ENCODE results near the gene FPR2.
A peak's percentile ranks its signal among the peaks of the same experiment; 100 is the strongest.
"Not testable (repeated sequence)": the region's sequence is repeated elsewhere in the genome, so short reads cannot be mapped to it uniquely, and the experiment has no call there.

Gene FPR2

DNA sequence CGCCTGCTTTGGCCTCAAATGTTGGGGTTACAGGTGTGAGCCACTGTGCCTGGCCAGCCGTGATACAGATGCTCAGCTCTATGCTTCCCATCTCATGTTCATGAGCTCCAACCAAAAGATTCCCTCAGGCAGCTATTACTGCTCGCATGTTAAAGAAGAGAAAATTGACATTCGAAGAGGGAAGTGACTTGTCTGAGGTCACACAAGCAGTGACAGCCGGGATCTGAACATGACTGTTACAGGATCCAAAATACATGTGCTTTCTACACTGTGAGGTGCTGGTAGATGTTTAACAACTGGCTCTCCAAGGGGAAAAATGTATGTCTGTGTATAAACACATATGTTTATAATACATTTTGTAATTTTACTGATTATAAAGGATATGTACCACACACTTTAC, 20.6 kb upstream of the FPR2 start:
- no peak for DNase-seq

DNA sequence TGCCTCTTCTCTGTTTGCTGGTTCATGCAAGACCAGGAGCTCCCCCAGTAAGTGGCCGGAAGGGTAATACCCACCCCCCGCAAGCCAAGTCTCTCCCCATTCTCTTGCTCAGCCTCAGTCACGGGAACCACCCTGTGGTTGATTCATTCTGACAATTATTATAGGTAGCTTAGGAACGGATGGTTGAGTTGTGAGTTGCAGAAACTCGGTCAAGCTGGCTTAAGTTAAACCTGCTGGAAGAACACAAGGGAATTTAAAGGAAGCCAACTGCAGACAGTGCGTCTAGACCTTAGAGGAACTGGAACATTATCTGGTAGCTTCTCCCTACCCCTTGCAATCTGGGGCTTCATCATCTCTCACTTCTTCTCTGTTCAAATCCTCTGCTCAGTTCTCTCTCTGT, 18.2 kb upstream of the FPR2 start:
- no peak for DNase-seq

DNA sequence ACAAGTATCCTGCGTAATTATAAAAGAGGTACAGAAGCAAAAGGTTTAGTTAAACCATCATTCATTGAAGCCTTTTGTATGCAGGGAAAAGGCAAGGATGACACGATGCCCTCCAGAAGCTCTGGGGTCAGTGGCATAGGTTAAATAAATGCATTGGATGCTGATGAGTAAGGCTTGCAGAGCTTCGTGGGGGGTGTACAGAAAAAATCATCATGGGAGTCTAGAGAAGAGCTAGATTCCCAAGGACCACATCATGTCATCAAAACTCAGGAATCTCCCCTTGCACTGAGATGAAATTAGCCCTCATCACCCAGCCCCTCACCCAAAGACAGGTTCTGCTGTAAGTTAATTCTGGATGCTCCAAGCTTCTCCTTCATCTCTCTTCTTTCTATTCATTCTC, 17.6 kb upstream of the FPR2 start:
- no peak for DNase-seq

DNA sequence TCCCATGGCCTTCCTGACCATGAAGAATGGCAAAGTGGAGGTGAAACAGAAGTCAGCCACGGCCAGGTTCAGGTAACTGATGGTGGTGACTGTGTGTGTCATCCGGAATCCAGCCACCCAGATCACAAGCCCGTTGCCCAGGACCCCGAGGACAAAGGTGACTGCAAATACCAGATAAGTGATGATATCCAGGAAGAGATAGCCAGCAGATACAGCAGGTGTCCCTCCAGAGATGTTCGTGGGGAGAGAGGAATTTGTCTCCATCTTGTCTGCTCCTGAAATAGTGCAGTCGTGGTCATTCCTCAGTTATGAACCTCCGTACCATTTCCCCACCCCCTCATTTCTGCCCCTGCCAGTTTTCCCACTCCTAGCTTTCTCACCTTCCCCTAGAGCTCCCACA, 14.2 kb upstream of the FPR2 start:
- no peak for DNase-seq

DNA sequence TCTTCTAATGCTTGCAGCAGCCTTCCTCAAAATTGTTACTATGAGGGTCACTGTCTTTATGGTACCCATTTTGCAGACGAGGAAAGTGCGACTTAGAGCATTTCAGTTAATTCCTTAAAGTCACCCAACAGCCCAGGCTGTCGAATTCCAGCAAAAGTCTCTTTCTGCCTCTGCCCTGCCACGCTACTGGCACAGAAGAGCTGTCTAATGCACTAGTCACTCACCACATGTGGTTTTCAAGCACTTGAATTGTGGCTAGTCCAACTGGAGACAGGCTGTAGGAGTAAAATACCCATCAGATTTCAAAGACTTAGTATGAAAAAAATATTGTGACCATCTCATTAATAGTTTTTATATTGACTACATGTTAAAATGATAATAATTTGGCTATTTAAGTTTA, 11.0 kb upstream of the FPR2 start:
- DNase-seq, result no peak

DNA sequence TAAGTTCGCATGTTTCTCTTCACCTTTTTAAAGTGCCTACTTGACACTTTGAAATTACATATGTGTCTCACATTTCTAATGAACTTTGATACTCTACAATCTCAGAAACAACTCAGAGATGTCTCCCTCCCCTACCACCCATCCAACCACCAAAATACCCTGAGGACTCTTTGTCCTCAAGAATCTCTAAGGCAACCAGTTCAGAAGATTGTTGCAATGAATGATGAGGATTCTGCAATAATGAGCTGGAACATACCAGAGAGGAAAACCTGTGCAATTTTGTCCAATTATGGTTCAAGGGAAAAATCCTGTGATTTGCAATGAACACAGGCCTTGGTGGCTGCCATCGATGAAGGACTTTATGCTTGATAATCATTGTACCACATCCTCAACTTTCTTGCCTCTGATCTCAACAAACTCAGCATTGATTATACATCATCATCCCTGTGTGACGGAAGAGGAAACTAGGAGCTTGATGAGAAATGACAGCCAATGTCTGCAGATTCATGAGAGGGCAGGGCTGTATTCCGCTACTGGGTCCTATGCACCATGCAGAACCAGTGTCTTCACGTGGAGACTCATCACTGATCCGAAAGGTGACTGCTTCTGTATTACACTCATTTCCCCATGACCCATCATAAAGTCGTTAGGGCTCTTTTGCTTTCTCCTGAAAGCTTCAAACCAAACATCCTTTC, 10.4 kb upstream of the FPR2 start:
- no peak for DNase-seq

DNA sequence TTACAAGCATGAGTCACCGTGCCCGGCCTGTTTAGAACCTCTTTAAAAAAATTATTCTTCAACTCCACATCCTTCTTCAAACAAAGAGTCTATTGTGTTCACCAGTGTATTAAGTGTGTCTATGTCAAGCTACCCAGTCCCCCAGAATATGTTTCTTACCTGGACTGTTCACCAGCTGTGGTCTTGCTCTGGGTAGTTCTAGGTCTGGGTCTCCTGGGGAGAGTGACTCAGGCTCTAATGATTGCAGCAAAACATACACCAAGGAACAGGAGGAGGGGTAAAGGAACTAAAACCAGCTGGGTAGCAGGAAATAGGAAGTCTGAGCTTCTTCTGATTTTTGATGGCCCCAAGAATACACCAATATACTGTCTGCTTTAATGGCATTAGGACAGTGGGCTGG, 9.3 kb upstream of the FPR2 start, which contains the start of gene FPR1:
TSS of gene FPR1 (minus strand) at position 224 of the 400 bp plus-strand sequence. CDS start 4,884 bp downstream, outside the sequence.
- DNase-seq, result no peak

DNA sequence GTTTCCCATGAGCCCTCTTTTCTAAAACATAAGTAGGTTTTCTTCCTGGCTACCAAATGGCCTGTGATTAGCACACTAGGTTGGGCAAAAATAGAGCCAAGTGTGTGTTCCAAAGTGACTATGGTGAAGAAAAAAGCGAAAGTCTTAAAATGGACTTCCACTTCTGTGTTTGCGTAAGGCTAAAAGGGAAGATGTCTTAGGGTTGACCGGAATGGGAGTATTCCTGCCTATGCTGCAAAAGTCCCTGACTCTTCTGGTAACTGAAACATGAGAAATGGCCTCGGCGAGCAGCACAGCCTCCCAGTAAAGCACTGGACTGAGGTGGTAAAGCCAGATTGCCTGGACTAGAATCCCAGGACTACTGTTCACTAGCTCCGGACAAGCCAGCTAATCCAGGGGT, 6.9 kb upstream of the FPR2 start:
- DNase-seq, result no peak

DNA sequence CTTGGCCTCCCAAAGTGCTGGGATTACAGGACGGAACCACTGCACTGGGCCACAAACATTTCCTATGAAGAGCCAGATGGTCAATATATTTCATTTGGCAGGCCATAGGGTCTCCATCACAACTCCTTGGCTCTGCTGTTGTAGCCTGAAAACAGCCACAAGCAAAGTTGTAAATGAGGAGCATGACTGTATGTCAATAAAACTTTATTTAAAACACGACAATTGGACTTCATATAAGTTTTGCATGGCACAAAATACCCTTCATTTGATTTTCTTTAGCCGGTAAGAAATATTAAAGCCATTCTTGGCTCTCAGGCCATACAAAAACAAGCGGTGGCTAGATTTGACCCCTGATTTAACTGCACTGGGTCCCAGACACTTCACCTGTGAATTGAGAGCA, 6.2 kb upstream of the FPR2 start:
- DNase-seq, result no peak

DNA sequence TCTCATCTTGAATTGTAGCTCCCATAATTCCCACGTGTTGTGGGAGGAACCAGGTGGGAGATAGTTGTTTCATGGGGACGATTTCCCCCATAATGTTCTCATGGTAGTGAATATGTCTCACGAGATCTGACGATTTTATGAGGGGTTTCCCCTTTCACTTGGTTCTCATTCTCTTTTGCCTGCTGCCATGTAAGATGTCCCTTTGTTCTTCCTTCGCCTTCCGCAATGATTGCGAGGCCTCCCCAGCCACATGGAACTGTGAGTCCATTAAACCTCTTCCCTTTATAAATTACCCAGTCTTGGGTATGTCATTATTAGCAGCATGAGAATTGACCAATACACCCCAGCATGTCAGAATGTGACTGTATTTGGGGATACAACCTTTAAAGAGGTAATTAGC, 5.4 kb upstream of the FPR2 start:
- no peak for DNase-seq

DNA sequence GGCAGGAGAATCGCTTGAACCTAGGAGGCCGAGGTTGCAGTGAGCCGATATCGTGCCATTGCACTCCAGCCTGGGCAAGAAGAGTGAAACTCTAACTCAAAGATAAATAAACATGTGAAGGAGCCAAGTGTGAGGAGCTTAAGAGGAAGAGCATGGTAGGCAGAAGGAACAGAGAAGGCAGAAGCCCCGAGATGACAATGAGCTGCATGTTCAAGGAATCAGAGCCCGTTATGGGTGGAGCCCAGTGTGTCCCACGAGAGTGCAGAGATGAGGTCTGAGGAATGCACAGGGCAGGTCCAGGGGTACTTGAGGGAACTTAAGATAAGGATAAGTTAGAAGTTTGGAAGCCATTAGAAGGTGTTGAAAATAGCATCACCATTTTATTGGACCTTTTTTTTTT, 716 bp downstream of the FPR2 start:
- DNase-seq, result no peak

DNA sequence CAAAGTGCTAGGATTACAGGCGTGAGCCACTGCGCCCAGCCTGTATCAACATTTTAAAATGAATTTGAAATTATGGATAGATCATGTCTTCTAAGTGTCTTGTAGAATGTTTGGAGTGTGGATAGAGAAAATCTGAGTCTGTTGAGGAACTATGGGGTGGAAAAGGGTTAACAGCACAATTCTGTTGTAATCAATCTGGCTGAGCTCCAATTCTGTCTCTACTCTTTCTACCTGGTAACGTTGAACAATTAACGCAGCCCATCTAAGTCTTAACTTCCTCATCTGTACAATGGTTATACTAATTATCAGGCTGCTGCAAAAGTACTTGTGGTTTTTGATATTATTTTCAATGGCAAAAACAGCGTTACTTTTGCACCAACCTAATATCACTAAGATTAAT, 4.1 kb downstream of the FPR2 start:
- no peak for DNase-seq

DNA sequence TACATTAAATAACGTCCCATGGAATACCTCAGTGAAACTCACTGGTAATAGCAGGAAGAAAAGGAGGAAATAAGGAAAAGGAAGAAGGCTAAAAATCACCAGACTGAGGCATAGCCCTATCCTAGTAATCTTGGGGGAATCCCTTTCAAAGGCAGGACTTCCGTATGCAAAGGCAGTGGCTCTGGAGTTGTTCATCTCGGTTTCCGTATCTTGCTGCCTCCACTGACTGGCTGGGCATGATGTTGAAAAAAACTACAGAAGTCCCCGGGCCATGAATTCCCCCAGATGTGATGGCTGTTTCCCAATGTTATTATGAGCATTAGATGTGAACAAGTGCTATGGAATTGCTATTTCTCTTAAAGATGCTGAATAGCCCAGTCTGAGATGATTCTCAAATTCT, 5.5 kb downstream of the FPR2 start:
- no peak for DNase-seq

DNA sequence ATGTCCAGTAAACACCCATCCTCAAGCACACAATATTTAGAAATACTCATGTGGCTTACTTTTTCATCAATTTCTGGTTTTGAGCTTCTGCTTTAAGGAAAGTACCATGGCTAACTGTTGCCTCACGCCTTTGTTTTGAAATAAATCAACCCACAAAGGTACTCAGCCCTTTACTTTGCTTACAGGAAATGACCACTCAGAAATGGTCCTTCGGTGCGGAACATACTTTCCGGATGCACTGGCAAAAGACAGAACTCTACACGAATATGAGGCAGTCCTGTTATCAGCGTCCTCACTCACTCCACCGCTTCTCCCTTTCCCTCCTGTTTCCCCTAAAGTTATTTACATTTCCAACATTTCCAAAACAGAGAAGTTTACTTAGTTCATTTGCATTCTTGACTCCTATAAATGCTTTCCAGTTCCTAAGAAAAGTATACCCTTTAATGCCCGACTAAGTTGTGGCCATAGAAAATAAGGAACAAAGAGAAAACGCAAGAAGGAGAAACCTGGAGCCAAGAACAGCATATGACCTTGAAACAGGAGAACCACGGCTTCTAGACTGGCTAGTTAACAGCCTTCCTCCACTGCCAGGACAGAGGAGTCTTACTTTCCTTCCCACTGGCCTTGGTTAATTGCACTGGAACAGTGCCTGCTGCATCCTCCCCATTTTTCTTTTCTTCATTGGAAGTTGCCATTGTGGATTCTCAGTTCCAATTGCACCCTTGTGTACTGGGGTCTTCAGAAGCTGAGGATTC, 10.6 kb downstream of the FPR2 start:
- no peak for DNase-seq

DNA sequence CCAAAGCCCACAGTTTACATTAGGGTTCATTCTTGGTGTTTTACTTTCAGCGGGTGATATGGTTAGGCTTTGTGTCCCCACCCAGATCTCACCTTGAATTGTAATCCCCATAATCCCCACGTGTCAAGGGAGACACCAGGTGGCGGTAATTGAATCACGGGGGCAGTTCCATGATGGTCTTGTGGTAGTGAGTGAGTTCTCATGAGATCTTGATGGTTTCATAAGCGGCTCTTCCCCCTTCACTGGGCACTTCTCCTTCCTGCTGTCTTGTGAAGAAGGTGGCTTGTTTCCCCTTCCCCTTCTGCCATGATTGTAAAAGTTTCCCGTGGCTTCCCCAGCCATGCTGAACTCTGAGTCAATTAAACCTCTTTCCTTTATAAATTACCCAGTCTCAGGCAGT, 12.0 kb downstream of the FPR2 start:
- no peak for DNase-seq

DNA sequence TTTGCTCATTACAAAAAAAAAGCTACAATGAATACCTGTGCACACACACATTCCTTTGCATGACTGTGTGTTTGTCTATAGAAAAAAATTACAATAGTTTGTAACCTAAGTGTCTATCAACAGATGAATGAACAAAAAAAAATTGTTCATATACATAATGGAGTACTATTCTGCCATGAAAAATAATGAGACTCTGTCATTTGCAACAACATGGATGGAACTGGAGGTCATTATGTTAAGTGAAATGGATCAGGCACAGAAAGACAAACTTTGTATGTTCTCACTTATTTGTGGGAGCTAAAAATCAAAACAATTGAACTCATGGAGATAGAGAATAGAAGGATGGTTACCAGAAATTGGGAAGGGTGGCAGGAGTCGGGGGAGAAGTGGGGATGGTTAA, 15.6 kb downstream of the FPR2 start:
- not testable (repeated sequence) for DNase-seq

DNA sequence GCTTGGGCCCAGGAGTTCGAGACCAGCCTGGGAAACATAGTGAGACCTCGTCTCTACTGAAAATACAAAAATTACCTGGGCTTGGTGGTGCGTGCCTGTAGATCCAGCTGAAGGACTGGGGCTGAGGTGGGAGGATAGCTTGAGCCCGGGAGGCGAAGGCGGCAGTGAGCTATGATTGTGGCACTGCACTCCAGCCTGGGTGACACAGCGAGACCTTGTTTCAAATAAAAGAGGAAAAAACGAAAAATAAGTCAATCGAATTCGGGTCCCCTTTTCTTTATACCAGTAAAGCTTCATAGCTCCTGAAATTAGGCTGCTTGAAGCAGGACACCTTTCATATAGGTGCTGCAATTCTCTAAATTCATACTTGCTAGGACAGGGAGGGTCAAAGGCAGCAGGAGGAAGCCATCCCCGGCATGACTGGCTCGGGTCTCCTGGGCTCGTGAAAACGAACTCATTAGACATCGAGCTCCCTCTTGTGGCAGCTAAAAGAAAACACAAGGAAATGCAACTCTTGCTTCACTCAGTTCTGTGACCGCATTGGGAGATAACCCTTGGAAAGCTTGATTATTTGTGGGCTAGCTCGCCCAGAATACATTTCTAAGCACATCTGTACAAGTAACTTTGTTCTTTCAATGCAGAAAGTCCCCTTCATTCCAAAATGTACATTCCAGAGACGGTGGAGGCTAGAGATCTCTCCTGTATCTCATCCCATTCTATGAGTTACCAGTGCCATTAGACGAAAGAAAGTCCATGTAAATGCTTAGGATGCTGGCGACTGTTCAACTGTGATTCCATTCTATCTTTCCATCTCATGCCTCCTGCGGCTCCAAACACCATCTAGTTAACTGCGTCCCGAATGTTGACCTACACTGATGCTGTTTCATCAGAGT, 16.8 kb downstream of the FPR2 start:
- peak in 1 of 2 experiments; percentile 13 for DNase-seq

DNA sequence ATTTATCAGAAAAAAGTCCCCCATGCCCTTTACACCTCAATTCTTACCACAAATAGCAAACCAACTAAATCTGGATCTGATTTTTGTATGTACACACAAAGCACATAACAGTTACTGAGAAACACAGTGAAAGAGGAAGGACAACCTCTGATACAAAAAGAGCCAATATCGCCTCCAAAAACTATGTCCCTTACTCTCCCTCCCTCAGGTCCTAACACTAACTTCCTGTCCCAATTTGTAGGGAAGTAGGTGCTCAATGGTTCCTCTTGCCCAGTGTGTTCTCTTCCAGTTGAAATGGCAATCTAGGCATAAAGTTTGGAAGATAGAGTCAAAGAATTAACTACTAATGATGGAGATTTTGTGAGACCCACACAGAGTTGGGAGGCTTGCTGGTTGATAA, 18.2 kb downstream of the FPR2 start:
- no peak for DNase-seq

DNA sequence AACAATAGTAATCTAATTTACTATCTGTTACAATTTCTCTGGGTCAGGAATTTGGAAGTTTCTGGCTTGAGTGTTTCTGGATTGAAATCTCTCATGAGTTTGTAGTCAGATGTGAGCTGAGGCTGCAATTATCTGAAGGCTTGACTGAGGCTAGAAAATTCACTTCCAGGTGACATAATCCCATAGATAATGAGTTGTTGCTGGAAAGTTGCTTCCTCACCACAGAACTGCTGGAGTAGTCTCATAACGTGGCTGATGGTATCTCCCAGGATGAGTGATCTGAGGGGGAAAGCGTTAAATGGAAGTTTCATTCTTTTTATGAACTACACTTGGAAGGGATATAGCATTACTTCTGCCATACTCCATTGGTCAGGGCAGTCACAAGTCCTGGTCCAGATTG, 18.7 kb downstream of the FPR2 start:
- no peak for DNase-seq

DNA sequence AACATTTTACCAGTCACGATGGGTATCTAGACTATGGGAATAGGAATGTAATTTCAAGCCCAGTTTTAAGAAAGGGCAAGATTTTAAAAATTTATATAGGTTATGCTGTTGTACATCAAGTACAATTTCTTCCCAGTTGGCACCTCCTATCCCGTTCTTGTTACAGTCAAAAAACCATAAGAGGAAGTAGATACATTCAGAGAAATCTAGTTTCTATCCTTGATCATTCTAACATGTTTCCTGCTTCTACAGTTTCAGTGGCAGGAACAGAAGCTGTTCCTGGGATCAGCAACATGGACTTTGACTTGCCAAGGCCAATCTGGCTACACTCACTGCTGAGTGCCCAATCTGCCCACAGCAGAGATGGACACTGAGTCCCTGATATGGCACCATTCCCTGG, 19.3 kb downstream of the FPR2 start:
- no peak for DNase-seq

DNA sequence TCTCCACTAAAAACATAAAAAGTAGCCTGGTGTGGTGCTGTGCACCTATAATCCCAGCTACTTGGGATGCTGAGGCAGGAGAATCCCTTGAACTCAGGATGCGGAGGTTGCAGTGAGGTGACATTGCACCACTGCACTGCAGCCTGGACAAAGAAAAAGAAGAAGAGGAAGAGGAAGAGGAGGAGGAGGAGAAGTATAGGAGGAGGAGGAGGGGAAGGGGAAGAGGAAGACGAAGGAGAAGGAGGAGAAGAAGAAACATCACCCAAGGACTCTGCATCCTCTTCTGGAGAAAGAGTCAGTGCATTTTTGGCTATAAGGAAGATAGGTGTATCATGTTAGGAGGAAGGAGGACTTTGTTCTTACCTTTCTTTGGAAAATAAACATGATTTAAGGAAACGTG, 21.0 kb downstream of the FPR2 start:
- DNase-seq, result no peak

DNA sequence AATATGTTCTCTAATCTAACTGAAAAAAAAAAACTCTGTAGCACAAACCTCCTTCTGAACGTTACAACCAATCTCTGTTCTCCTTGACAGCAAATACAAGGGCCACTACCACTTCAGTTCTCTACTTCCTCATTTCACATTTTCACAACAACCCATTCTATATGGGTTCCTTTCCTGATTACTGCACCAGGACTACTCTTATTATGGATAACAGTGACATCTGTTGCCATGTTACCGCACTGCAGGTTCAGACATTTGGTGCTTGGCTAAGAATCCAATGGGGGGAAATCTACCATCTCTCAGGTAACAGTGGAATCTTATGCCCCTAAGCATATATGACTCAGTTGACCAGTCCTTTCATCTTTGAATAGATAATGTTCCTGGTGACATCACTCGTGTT, 22.4 kb downstream of the FPR2 start:
- DNase-seq, result no peak

DNA sequence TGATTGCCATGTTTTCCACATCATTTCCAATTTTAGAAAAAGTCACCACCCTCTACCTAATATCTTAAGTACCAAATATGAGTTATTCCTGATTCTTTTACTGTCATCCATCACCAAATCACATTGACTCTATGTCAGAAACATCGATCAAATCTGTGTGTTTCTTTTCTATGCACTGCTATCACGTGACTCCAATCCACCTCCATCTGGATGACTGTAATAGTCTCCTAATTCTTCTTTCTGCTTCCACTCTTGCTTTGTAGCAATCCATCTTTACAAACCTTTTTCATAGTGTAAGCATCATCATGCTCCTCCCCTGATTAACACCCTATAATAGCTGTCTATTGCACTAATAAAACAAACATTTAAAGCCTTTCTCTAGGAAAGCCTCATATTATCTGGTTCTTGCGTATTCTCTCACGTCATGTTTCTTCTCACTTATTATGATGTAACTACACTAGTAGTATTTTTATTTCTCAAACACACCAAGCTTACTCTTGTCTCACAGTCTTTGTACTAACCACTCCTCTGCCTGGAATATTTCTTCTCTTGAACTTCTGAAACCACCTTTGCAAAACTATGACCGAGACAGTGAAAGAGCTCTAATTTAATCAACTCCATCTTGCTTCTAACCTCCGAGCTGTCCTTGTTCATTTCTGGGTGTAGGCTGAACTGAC, 23.3 kb downstream of the FPR2 start:
- no peak for DNase-seq

All from cerebellar nuclear complex (tissue), 1 donor.